ENCODE measurements around the gene RELA.
"Not testable (repeated sequence)": the region's sequence is repeated elsewhere in the genome, so short reads cannot be mapped to it uniquely, and the experiment has no call there.

The RELA gene

GRCh38 chr11:65649656-65650546, 12.8 kb downstream of the RELA start:
- DNase-seq (ENCODE audit: low read depth in 2 of 3, low spot score in 1 of 3), result no peak

GRCh38 chr11:65648997-65649493, 13.7 kb downstream of the RELA start:
- no peak for DNase-seq (ENCODE audit: low read depth in 2 of 3, low spot score in 1 of 3)

- DNase-seq (ENCODE audit: low read depth in 2 of 3, low spot score in 1 of 3), result no peak
Measured at GRCh38 chr11:65646958-65647701, 15.6 kb downstream of the RELA start.

GRCh38 chr11:65646288-65646957, 16.3 kb downstream of the RELA start:
- DNase-seq (ENCODE audit: low read depth in 2 of 3, low spot score in 1 of 3), result no peak

GRCh38 chr11:65645710-65646109, 17.0 kb downstream of the RELA start:
- DNase-seq (ENCODE audit: low read depth in 2 of 3, low spot score in 1 of 3), result no peak

GRCh38 chr11:65644837-65645236, 17.9 kb downstream of the RELA start:
- DNase-seq (ENCODE audit: low read depth in 2 of 3, low spot score in 1 of 3), result no peak

- no peak for DNase-seq (ENCODE audit: low read depth in 2 of 3, low spot score in 1 of 3)
Measured at GRCh38 chr11:65643971-65644370, 18.7 kb downstream of the RELA start.

GRCh38 chr11:65642014-65642671, 20.6 kb downstream of the RELA start:
- DNase-seq (ENCODE audit: low read depth in 2 of 3, low spot score in 1 of 3), result no peak

- no peak for DNase-seq (ENCODE audit: low read depth in 2 of 3, low spot score in 1 of 3)
Measured at GRCh38 chr11:65641297-65642013, 21.3 kb downstream of the RELA start.

- no peak for DNase-seq (ENCODE audit: low read depth in 2 of 3, low spot score in 1 of 3)
Measured at GRCh38 chr11:65640483-65641296, 22.0 kb downstream of the RELA start.

GRCh38 chr11:65639623-65640482, 22.9 kb downstream of the RELA start:
- no peak for DNase-seq (ENCODE audit: low read depth in 2 of 3, low spot score in 1 of 3)

GRCh38 chr11:65639228-65639597, 23.5 kb downstream of the RELA start:
- not testable (repeated sequence) for DNase-seq (ENCODE audit: low read depth in 2 of 3, low spot score in 1 of 3)

GRCh38 chr11:65637794-65638419, 24.8 kb downstream of the RELA start, which contains the start of gene SIPA1:
Gene SIPA1, plus strand, starts transcription at chr11:65638101. Its CDS starts 2,821 bp downstream, at chr11:65640922.
- DNase-seq (ENCODE audit: low read depth in 2 of 3, low spot score in 1 of 3), result peak in 2 of 3 donors; percentile 67 to 68

- no peak for DNase-seq (ENCODE audit: low read depth in 2 of 3, low spot score in 1 of 3)
Measured at GRCh38 chr11:65637032-65637557, 25.6 kb downstream of the RELA start.

GRCh38 chr11:65636108-65637031, 26.3 kb downstream of the RELA start:
- no peak for DNase-seq (ENCODE audit: low read depth in 2 of 3, low spot score in 1 of 3)

- DNase-seq (ENCODE audit: low read depth in 2 of 3, low spot score in 1 of 3), result no peak
Measured at GRCh38 chr11:65634905-65635731, 27.6 kb downstream of the RELA start.

Measured in stimulated activated CD4-positive, alpha-beta T cell treated with anti-CD3 and anti-CD28 coated beads, Interleukin-12 subunit alpha, Interleukin-12 subunit beta, amount 100 ng/mL, for 48 hours (primary cell).